NCI-H146 (cell line): ENCODE results near the gene ZBTB40.
A peak's percentile ranks its signal among the peaks of the same experiment; 100 is the strongest.

Experiments
- DNase-seq: peaks from one replicate; lab custom pipeline; 2025; lab: John Stamatoyannopoulos, UW

The ZBTB40 gene

DNA sequence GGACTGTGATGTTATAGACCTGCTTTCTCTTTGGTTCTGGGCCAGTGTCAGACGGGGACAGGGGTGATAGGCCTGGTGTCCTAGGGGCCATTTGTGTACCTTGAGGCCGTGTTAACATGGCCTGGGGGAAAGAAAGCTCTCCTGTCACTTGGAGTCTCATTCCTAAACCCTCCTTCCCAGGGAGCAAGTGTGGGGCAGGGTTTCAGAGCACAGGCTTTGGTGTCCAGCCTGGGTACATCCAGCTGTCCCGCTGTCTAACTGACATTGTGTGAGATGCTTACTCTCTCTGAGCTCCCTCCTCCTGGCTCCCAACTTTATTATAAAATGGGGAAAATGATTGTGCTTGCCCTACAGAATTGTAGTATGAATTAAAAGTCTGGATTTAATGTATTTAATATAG, 79.1 kb downstream of the ZBTB40 start:
- DNase-seq: no peak

DNA sequence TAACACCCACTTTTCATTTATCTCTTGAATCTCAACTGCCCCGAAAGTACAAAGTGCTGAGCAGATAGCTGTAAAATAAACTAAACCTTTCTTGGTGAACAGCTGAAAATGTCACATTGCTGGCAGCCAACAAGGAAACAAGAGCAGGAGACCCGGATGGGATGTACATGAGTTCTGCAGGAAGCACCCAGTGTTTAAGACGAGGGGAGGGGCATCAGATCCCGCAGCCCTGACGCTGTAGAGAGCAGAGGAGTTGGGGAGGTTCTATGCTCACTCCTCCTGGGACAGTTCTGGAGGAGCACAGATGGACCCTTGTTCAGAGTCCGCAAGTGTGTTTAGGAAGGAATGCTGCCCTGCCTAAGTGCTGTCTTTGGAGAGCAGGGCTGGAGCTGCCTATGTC, 79.6 kb downstream of the ZBTB40 start:
- DNase-seq: no peak

DNA sequence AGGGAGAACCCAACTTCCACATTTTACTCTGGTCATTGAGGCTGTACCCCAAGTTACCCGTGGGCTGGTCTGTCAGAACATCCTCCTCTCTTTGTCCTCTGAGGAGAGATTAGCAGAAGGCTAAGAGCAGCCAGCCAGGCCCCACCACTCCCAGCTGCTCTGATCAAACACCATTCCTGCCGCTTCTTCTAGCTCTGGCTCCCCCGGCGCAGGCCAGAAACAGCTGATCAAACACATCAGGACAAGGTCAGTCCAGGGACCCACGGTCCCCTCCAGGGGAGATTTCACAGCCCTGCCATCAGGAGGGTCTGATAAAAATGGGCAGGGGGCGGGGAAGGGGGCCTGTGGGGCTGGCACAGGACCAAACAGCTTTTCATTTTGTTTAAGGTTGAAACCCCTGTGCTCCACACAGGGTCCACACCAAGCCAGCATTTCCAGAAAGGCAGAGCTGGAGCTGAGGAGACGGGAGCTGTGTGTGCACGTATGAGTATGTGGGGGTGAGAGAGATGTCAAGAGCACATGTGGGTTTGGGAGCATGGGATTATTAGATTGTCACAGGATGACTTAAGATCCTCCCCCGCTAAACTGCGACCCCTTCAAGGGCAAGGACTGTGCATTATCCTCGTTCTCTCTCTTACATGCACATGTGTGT, 81.7 kb downstream of the ZBTB40 start:
- DNase-seq: peak; percentile 76

DNA sequence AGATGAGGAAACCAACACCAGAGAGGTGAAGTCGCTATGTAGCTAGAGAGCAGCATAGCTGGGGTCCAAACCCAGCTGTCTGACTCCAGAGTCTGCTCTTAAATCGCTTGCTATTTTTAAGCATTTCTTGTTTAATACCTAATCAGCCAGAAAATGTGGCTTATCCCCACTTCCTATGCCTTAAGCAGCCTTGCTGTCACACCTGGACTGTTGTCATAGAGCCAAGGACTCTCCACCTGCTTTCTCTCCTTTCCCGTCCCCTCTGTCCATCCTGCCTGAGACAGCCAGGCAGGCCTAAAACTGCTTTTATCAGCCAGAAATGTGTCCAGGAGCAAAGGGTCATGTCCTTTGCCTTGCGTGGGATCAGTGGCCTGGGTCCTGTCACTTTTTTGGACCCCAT, 83.3 kb downstream of the ZBTB40 start:
- DNase-seq: no peak

DNA sequence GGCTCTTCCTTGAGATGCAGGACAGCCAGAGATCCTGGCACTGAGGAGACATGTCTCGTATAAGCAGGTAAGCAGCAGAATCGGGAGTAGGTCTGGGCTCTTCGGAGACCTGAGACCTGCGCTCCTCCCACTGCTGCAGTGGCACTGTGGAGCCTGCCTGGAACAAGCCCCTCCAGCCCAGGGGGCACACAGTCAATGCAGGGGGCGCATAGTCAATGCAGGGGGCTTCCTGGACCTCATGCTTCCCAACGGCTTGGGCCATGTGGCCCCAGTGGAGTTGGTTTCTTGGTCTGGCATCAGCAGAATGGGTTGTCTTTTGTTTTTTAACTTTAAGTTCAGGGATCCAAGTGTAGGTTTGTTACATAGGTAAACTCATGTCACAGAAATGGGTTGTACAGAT, 83.7 kb downstream of the ZBTB40 start:
- DNase-seq: no peak

DNA sequence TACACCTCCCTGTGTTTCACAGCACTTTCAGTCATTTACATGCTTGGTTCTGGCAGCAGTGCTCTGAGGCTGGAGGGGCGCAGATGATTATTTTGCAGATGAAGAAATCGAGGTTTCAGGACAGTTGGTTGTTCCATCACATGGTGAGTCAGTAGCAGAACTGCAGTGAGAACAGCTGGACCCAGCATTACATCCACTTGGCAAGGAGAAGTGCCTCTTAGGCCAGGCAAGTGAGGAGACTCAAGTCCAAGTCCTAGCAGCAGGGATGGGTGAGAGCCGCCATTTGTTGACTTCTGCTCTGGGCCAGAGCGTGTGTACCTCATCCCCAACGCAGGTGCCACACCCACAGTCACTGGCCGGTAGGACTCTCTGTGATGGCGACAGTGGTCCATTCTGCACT, 84.9 kb downstream of the ZBTB40 start:
- DNase-seq: no peak

DNA sequence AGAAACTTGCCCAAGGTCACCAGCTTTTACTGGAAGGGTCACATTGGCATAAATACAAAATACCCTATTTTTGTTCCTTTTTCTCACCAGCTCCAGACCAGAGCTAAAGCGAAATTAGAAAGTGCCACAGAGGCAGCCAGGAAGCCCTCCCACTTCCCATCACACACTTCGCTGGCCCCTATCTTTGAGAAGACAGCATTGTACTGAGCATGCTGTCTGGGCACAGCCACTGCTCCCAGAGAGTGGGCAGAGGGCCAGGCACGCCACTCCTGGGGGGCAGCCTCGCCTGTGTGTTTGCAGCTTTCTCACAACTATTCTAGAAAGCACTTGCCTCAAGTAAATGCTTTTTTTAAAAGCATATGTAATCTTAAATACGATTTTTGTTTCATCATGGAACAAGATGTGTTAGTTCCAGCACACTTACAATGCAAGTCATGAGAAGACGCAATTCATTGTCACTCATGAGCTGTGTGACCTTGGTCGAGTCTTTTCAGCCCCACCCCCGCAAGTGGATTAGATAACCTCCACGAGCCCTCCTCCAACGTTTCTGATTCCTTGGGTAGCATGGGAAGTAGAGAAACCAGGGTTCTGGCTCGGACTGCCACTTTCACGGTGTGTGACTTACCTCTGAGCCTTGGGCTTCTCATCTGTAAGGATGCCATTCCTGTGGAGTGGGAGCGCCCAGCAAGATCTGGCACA, 85.9 kb downstream of the ZBTB40 start:
- no peak for DNase-seq

DNA sequence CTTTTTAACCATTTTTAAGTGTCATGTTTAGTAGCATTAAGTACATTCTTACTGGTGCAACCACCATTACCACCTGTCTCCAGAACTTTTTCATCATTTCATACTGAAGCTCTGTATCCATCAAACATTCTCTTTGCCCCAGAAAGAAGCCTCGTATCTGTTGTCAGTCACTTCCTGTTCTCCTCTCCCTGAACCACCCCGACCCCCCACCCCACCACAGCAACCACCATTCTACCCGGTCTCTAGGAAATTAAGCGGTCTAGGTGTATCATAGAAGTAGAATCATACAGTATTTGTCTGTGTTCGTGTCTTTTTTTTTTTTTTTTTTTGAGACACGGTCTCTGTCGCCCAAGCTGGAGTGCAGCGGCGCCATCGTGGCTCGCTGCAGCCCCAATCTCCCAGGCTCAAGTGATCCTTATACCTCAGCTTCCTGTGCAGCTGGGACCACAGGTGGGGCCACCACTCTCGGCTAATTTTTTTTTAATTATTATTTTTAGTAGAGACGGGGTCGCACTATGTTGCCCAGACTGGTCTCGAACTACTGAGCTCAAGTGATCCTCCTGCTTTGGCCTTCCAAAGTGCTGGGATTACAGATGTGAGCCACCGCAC, 88.0 kb downstream of the ZBTB40 start:
- DNase-seq: no peak

DNA sequence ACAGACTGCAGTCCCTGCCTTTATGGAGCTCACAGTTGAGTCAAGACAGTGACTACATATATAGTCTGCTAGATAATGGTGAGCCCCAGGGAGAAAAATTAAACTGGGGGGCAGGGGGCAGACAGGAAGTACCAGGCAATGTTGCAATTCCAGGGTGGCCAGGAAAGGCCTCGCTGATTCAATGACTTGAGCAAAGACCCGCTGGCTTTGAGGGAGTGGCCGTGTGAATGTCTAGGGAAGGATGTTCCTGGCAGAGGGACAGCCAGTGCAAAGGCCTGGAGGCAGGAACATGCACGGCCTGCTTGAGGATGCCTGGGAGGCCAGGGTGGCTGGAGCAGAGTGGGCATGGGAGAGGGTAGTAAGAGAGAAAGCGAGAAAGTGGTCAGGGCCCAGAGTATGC, 88.7 kb downstream of the ZBTB40 start:
- DNase-seq: no peak

DNA sequence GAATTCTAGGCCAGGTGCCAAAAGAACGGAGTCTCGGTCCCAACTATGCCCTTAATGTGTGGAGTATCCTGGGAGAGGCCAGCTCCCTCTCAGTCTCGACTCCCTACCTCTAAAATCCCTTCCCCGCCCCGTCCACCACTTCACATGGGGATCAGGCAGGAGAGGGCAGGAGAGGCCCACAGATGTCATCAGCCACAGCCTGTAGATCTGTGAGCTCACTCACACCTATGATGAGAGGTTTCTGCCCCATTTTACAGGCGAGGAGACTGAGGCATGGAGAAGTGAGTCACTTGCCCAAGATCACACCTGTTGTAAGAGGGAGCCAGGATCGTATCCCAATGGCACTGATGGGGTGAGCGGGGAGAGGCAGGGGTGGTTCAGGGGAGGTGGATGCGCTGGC, 91.2 kb downstream of the ZBTB40 start:
- no peak for DNase-seq

DNA sequence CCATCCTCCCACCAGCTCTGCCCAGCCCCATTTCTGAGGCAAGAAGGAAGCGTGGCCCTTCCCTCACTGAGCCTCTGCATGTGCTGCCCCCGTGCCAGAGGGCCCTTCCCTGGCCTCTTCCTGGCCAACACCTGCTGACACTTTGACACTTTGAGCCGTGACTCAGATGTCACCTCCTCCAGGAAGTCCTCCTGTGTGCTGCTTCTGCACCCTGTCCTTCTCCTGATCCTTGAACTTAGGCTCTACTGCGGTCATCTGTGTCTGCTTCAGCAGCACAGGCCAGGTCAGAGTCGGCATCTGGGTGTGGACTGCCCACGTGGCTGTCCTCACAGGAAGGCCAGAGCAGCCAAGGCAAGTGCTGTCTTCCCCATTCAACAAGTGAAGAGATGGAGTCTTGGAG, 92.0 kb downstream of the ZBTB40 start:
- no peak for DNase-seq

DNA sequence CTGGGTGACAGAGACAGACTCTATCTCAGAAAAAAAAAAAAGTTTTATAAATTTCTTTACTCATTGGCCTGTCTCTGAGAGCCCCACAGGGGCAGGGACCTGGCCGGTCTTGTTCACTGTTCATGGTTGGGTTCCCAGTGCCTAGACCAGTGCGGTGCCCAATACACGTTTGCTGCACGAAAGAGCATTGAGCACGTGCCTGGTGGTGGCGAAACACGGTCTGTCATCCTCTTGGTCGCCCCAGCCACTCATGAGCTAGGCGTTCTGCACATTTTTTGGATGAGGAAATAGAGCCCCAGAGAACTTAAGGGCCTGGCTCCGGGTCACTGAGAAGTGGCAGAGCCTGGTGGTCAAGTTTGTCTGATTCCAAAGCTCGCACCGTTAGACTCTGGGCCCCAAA, 93.0 kb downstream of the ZBTB40 start:
- DNase-seq: no peak

DNA sequence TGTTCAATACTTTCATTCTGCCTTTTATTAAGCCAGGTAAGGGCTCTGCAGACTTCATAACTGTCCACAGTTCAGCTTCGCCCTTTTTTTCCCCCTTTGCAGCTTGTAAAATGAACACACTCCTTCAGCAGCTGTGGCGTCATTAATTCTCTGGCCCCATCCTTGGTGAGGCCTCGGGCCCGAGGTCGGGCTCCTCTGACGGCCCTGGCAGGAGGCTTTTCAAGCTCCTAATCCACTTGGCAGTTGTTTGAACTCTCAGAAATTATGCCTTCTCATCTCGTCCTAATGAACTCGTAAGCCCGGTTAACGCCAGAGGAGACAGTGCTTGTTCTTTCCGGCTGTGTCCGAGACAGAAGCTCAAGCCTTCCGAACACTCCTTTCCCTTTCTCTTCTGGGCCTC, 93.5 kb downstream of the ZBTB40 start:
- DNase-seq: no peak

DNA sequence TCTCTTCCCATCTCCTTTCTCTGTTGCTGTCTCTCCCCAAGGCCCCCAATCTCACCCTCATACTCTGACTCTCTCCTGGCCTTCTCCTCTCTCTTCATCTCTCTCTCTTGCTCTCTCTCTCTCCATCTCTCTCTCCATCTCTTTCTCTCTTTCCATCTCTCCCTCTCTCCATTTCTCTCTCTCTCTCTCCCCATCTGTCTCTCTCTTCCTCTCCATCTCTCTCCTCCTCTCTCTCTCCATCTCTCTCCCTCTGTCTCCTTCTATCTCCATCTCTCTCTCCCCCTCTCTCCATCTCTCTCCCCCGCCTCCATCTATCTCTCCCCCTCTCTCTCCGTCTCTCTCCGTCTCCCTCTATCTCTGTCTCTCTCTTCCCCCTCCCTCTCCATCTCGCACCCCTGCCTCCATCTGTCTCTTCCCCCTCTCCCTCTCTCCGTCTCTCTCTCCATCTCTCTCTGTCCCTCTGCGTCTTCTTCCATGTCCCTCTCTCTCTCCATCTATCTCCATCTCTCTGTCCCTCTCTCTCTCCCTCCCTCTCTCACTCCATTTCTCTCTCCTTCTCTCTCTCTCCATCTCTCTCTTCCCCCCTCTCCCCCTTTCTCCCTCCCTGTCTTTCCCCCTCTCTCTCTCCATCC, 95.7 kb downstream of the ZBTB40 start:
- DNase-seq: no peak

DNA sequence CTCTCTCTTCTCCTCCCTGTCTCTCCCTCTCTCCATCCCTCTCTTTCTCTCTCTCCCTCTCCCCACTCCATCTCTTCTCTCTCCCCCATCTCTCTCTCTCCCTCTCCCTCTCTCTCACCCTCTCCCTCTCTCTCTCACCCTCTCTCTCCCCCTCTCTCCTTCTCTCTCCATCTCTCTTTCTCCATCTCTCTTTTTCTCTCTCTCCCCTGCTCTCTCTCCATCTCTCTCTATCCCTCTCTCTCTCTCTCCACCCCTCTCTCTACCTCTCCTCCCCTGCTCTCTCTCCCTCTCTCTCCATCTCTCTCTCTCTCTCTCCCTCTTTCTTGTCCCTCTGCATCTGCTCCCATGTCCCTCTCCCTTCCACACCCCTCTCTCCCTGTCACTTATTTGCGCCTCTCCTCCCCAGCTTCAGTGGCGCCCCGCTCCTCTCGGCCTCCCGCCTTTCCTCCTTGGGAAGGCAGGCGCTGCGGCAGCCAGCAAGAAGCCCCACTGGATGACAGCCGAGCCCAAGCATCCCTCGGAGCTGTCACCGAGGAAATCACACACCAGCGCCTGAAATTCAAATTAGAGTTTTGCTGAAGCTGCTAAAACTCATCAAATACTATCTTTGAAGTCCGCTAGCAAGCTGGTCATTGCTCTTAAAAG, 96.3 kb downstream of the ZBTB40 start:
- DNase-seq: no peak

DNA sequence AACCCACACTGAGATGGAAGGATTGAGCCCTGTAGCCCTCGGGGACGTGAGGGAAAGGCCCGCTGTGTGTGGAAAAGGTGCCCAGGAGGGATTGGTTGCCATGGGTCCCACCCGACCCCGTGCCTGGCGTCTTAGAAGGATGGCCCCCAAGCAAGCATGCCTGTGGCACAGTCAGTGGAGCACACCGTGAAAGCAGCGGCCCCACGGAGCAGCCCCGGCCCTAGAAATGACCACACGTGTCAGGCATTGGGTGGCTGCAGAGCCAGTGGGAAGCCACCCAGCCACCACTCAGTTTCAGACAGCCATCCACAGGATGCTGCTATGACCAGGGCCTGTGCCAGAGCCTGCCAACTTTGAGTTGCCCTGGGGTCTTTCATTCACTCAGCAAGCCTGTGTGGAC, 98.4 kb downstream of the ZBTB40 start:
- no peak for DNase-seq

DNA sequence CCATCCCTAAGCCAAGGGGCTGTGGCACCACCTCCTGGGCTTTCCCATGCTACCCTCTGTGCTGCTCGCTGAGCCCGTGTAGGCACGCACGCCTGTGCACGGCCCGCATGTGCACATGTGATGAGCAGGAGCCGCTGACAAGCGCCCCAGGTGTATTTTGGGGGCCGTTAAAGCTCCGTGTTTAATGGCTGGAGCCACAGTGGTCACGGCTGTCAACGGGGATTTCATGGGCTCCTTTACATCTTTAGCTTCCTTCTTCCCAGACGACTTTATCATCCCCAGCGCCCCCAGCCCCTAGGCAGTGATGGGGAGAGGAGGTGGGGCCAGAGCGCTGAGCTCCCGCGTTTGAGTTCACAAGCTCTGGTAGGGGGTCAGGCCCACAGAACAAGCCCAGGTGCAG, 99.9 kb downstream of the ZBTB40 start:
- DNase-seq: no peak

DNA sequence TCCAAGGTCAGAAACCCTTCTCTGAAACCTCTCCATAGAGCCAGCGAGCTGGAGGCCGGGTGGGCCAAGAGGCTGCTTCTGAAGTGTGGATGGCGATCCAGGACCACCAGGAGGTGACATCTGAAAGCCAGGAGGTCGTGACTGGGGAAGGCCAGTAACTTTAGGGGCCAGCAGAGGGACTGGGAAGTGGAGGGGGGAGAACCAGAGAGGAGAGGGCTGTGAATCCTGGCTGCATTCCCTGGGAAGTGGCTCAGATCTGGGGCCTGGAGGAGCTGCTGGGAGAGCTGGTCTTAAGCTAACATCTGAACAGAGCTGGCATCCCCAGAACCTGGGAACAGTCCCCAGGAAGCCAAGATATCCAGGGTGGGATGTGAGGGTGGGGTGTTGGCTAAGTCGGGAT, 100.4 kb downstream of the ZBTB40 start:
- DNase-seq: no peak

DNA sequence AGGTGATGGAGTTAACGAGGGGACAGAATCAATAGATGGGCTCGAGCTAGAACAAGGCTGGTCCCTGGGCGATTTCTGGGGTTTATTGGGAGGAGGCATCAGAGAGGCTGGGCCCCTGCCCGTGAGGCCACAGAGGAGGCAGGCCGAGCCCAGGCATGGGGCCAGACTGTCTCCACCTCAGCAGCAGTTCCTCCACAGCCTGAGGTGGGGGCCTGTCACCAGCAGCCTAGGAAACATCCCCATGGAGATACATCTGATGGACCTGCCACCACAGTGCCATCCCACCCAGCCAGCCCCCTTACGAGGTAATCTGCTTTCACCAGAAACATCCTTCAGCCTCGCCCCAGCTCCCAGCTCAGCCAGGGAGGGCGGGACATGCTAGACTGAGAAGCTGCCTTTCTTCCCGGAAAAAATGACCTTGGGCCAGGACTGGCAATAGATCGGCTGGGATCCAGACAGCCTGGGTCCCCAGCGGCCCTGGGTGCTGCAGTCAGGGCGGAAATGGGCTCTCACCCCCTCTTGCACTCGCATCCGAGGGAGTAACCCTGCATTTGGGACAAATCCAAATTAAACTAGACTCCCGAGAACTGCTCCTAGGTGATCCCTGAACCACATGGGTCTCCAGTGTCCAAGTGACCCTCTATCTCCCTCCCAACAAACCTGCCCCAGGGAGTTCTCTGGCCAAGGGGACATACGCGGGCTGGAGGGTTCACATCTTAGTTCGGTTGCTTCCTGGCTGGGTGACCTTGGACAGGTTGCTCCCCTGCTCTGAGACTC, 101.6 kb downstream of the ZBTB40 start:
- DNase-seq: no peak

DNA sequence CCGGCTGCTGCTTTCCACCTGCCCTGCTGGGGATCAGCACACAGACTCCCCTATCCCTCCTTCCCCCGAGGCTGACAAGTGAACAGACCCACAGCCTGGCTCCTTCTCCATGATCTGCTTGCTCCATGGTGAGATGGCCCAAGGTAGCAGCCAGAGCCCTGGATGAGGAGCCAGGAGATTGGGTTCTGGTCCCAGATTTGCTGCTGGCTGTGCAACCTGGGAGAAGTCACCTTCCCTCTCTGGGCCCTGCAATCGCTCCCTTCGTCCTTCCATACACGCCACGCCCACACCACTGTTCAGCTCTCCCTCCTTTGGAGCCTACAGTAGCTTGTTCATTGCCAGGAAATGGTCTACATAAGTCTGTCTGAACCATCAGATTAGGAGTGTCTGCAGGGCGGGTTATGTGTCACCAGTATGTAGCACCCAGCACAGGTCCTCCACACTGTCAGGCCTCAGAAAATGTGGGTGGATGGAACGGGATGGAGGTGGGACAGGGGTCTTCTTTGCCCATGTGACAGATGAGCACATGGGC, 102.4 kb downstream of the ZBTB40 start:
- DNase-seq: no peak

DNA sequence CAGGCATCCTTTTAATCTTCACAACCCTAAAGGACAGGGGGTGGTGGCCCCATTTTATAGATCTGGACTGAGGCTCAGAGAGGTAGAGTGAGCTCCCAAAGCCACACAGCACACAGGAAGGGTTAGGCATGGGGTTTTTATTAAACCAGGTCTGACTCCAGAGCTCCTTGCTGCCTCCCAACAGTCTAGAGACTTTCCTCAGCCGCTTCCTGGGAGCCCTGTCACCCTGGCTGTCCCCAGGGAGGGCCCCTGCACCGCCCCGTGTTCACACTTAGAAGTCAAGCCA, 103.7 kb downstream of the ZBTB40 start:
- DNase-seq: no peak
